ENCODE data around the gene CDKN2C. TPM values are rescaled to one million over a fixed set of nuclear protein-coding genes. Genes with fewer than 3 reads are reported as not detected.
A peak's percentile ranks its signal among the peaks of the same experiment; 100 is the strongest.

CDKN2C gene
- total and polyA plus RNA-seq, 8 donors, result 3.5 to 14.1 (median 10.0) TPM

DNA sequence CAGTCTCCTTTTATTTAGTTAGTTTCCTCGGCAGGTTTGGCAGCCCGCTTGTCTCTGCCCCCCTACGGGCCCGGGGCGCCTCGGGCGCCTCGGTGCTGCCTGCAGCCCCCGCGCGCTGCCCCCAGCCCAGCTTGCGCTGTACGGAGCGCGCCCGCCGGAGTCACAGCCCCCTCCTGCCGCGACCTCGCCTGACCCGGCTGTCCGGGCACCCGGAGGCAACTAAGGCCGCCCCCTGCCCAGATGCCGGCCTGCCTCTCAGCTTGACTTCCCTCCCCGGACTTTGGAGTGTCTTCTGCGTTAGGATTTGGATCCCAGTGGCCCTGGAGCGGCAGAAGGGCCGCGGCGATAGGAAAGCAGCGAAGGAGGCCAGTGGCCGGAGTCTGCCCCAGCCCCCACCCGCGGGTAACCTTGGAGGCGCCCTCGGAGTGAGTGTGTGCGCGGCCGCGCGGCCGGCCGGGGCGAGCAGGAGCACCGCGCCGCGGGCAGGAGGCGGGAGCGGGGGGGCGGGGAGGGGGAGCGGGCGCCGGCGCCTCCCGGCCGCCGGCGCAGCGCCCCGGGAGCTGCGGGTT is 7.6 kb downstream of the CDKN2C start:
- H3K27me3 ChIP-seq, result peaks cover 0 to 31% (median 13%) of the 10 kb centered on the region in 3 donors
- H3K36me3 ChIP-seq, result no peaks in the 10 kb centered on the region
- peak overlapping the region; percentile 76 to 97 (median 84) for H3K4me3 ChIP-seq
- intact Hi-C loops (cut with DNase I; ENCODE audit: low total_unique reads), result no loop called here
- WGBS, 5 donors, result 0 to 2% (median 1%) methylated on average over 33 to 61 of the region's 63 CpGs
- H3K9me3 ChIP-seq, result no peaks in the 10 kb centered on the region
- H3K4me1 ChIP-seq, result peaks cover 0 to 27% (median 18%) of the 10 kb centered on the region in 4 donors
- DNase-seq, result peak; percentile 57 to 64
- TF ChIP-seq, protein P1, sequence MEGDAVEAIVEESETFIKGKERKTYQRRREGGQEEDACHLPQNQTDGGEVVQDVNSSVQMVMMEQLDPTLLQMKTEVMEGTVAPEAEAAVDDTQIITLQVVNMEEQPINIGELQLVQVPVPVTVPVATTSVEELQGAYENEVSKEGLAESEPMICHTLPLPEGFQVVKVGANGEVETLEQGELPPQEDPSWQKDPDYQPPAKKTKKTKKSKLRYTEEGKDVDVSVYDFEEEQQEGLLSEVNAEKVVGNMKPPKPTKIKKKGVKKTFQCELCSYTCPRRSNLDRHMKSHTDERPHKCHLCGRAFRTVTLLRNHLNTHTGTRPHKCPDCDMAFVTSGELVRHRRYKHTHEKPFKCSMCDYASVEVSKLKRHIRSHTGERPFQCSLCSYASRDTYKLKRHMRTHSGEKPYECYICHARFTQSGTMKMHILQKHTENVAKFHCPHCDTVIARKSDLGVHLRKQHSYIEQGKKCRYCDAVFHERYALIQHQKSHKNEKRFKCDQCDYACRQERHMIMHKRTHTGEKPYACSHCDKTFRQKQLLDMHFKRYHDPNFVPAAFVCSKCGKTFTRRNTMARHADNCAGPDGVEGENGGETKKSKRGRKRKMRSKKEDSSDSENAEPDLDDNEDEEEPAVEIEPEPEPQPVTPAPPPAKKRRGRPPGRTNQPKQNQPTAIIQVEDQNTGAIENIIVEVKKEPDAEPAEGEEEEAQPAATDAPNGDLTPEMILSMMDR (IDR thresholded peaks at IDR 0.05), result no peak
- TF ChIP-seq EP300 (IDR thresholded peaks at IDR 0.05) (no peak), POLR2A (IDR thresholded peaks at IDR 0.05) (no peak), POLR2AphosphoS5 (IDR thresholded peaks at IDR 0.05) (no peak)
- peak overlapping the region; percentile 84 to 94 (median 89) for H3K27ac ChIP-seq

DNA sequence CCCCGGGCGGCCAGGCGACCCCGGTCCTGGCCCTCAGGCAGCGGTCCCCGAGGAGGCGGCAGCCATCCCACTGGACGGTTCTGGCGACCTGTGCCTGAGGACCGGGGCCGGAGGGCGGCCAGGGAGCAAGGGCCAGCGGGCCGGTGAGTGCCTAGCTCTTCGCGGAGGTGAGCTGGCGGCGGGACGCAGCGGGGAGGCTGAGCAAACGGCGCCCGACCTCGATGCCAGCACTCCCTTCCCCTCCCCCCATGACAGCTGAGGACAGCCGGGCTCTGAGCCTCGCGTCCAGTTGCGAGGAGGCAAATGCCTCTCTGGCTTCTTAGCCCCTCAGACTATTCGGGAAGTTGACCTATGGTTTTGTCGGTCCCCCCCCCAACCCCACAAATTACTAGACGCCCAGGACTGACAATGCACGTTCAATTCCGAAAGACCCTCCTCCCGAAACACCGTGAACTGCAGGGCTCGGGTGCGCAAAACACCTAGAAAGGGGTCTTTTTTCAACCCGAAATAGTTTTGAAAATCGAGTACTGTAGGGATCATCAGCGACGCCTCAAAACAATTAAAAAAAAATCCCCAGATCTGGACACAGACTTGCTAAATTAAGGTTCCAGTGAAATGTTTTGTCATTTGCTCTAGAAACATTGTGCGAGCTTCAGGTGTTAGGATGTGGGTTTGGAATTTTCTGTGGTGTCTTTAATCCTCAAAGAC is 8.3 kb downstream of the CDKN2C start:
- peaks cover 0 to 31% (median 13%) of the 10 kb centered on the region in 3 donors for H3K27me3 ChIP-seq
- intact Hi-C loops (cut with DNase I; ENCODE audit: low total_unique reads), result no loop called here

DNA sequence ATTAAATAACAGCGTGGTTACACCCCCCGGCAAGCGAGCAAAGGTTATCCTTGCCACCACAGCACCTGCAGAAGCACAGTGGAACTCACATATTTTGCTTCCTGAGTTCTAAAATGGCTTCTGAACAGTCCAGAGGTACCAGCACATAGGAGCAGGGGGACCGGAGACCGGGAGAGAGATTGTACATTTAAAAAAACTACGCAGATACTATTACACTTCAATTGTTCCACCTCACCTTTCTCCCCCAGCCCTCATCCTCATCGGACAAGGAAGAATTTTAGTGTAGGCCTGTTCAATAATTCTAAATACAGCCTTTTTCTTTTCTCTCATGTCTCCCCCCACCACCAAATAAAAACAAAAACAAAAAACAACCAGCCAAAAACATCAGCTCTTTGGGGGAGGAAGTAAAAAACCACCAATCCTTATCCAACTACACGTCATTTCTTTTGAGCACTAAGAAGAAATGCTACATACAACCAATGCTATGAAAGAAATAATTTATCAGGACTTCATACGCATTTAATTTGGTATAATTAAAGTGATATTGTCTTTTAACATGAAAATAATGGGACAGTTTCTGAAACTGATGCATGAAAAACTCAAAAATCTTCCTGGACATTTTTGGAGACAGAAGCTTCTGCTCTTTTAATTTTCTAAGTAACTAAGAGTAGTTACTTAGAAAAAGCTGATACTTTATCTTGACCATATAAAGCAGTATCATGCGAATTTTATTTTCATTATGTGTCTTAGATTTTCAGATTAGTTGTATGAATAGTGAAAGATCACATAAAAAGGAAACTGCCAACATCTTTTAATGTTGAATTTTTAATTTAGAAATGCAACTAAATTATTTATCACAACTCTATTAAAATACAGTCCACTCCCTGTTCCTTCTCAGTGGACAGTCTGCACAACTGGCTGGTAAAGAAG is 9.1 kb downstream of the CDKN2C start:
- H3K9me3 ChIP-seq, result no peaks in the 10 kb centered on the region
- H3K27ac ChIP-seq, result peak overlapping the region in 4 of 5 donors; percentile 87 to 94 (median 90)
- peak overlapping the region; percentile 76 to 97 (median 84) for H3K4me3 ChIP-seq
- H3K27me3 ChIP-seq, result peaks cover 0 to 31% (median 13%) of the 10 kb centered on the region in 3 donors
- H3K4me1 ChIP-seq, result peaks cover 0 to 27% (median 18%) of the 10 kb centered on the region in 4 donors
- peak in 1 of 2 donors; percentile 23 for DNase-seq
- 31 to 46% (median 39%) methylated on average over 10 of the region's 10 CpGs for WGBS, 5 donors
- no peak for TF ChIP-seq EP300 (IDR thresholded peaks at IDR 0.05)
- no peak for TF ChIP-seq POLR2AphosphoS5 (IDR thresholded peaks at IDR 0.05)
- no peak for TF ChIP-seq POLR2A (IDR thresholded peaks at IDR 0.05)
- TF ChIP-seq, protein P1 (IDR thresholded peaks at IDR 0.05), result no peak
- intact Hi-C loops (cut with DNase I; ENCODE audit: low total_unique reads), result no loop called here
- H3K36me3 ChIP-seq, result no peaks in the 10 kb centered on the region

More for the DNA sequence above, 8.3 kb downstream of the CDKN2C start:
- Histone ChIP-seq H3K36me3 (no peaks in the 10 kb centered on the region), H3K4me1 (peaks cover 0 to 27% (median 18%) of the 10 kb centered on the region in 4 donors), H3K27ac (peak overlapping the region; percentile 79 to 94 (median 89)), H3K9me3 (no peaks in the 10 kb centered on the region), H3K4me3 (peak overlapping the region; percentile 76 to 97 (median 84))
- TF ChIP-seq EP300 (IDR thresholded peaks at IDR 0.05) (no peak), POLR2AphosphoS5 (IDR thresholded peaks at IDR 0.05) (peak; percentile 10 to 19 (median 18)), POLR2A (IDR thresholded peaks at IDR 0.05) (no peak)
- TF ChIP-seq, protein P1 (IDR thresholded peaks at IDR 0.05), result no peak
- peak; percentile 61 to 73 for DNase-seq
- 3 to 12% (median 6%) methylated on average over 18 to 42 of the region's 42 CpGs for WGBS, 5 donors

GRCh38 chr1:50979937-50980336 is 9.9 kb downstream of the CDKN2C start:
- no peaks in the 10 kb centered on the region for H3K36me3 ChIP-seq
- no peaks in the 10 kb centered on the region for H3K9me3 ChIP-seq
- 73 to 86% (median 80%) methylated on average over 1 of the region's 1 CpG for WGBS, 5 donors
- no peak for TF ChIP-seq POLR2AphosphoS5 (IDR thresholded peaks at IDR 0.05)
- TF ChIP-seq EP300 (IDR thresholded peaks at IDR 0.05), result no peak
- TF ChIP-seq POLR2A (IDR thresholded peaks at IDR 0.05), result no peak
- TF ChIP-seq, protein P1 (IDR thresholded peaks at IDR 0.05), result no peak
- no peak for DNase-seq
- peaks cover 0 to 27% (median 18%) of the 10 kb centered on the region in 4 donors for H3K4me1 ChIP-seq
- H3K27me3 ChIP-seq, result peaks cover 0 to 31% (median 13%) of the 10 kb centered on the region in 3 donors
- peak overlapping the region in 2 of 5 donors; percentile 89 to 94 for H3K27ac ChIP-seq
- H3K4me3 ChIP-seq, result no peak overlapping the region
- intact Hi-C loops (cut with DNase I; ENCODE audit: low total_unique reads), result no loop called here

All from stomach (tissue), 9 donors.